KMS-11 (cell line): Measurements from ENCODE around the gene SLC27A1.

Experiments
- H2AFZ ChIP-seq: fragments of 200-600 bp; sonication (generic); 2 replicates; pipeline ENCODE4 v1.6.1; 2016; ENCODE audit warnings: antibody characterized with exemption, mixed run types, low read depth
- H3K27ac ChIP-seq: fragments of 200-600 bp; sonication (generic); 2 replicates; pipeline ENCODE4 v1.6.1; 2016; ENCODE audit warnings: mild to moderate bottlenecking, mixed run types
- H3K27me3 ChIP-seq: fragments of 200-600 bp; sonication (generic); 2 replicates; pipeline ENCODE4 v1.6.1; 2017; ENCODE audit warnings: mild to moderate bottlenecking, low read depth, mixed run types, moderate library complexity; ENCODE audit not compliant: insufficient read depth
- H3K36me3 ChIP-seq: fragments of 200-600 bp; sonication (generic); 2 replicates; pipeline ENCODE4 v1.6.1; 2017; ENCODE audit warnings: mild to moderate bottlenecking, mixed run types; ENCODE audit not compliant: insufficient read depth
- H3K4me1 ChIP-seq: fragments of 200-600 bp; sonication (generic); 2 replicates; pipeline ENCODE4 v1.6.1; 2016; ENCODE audit warnings: mild to moderate bottlenecking, low read depth, mixed run types; ENCODE audit not compliant: poor library complexity, severe bottlenecking
- H3K4me2 ChIP-seq: fragments of 200-600 bp; sonication (generic); 2 replicates; pipeline ENCODE4 v1.7.0; 2016; ENCODE audit warnings: mild to moderate bottlenecking, mixed run types
- H3K4me3 ChIP-seq: fragments of 200-600 bp; sonication (generic); IDR thresholded peaks from 2 replicates; pipeline ENCODE4 v1.6.1; 2017; ENCODE audit warnings: low read depth, low read length, mixed read lengths; ENCODE audit not compliant: insufficient read depth
- H3K79me2 ChIP-seq: fragments of 200-600 bp; sonication (generic); 2 replicates; pipeline ENCODE4 v1.6.1; 2016; ENCODE audit warnings: low read depth, mixed run types; ENCODE audit not compliant: insufficient read depth
- H3K9ac ChIP-seq: fragments of 200-600 bp; sonication (generic); 2 replicates; pipeline ENCODE4 v1.6.1; 2016; ENCODE audit warnings: mild to moderate bottlenecking, mixed run types
- H4K20me1 ChIP-seq: fragments of 200-600 bp; sonication (generic); 2 replicates; pipeline ENCODE4 v1.6.1; 2016; ENCODE audit warnings: mild to moderate bottlenecking, mixed run types; ENCODE audit not compliant: insufficient read depth
- CTCF ChIP-seq: fragments of 200-600 bp; sonication (generic); conservative IDR thresholded peaks from 2 replicates; pipeline ENCODE4 v1.6.1; 2017; ENCODE audit warnings: low read depth, mild to moderate bottlenecking, antibody characterized with exemption, low read length, moderate library complexity, mixed read lengths

Gene SLC27A1

GRCh38 chr19:17429641-17430113, 40.6 kb upstream of the SLC27A1 start:
- H3K9ac ChIP-seq, result no peak overlapping the region
- H3K4me1 ChIP-seq, result peaks cover 7% of the 10 kb centered on the region
- H3K79me2 ChIP-seq, result no peaks in the 10 kb centered on the region
- no peaks in the 10 kb centered on the region for H3K36me3 ChIP-seq
- H3K27ac ChIP-seq, result no peak overlapping the region
- H4K20me1 ChIP-seq, result no peaks in the 10 kb centered on the region
- no peak overlapping the region for H3K4me2 ChIP-seq
- no peak overlapping the region for H2AFZ ChIP-seq
- no peak for TF ChIP-seq CTCF
- H3K27me3 ChIP-seq, result no peaks in the 10 kb centered on the region
- H3K4me3 ChIP-seq, result no peak overlapping the region

GRCh38 chr19:17431417-17431816, 38.9 kb upstream of the SLC27A1 start:
- Histone ChIP-seq H3K27ac (no peak overlapping the region), H3K36me3 (no peaks in the 10 kb centered on the region), H3K4me2 (no peak overlapping the region), H3K79me2 (no peaks in the 10 kb centered on the region), H3K4me1 (peaks cover 7% of the 10 kb centered on the region), H3K4me3 (no peak overlapping the region), H3K9ac (no peak overlapping the region), H2AFZ (no peak overlapping the region), H3K27me3 (peaks cover 5% of the 10 kb centered on the region), H4K20me1 (no peaks in the 10 kb centered on the region)
- no peak for TF ChIP-seq CTCF

- no peak overlapping the region for H3K9ac ChIP-seq
- H4K20me1 ChIP-seq, result no peaks in the 10 kb centered on the region
- no peak overlapping the region for H3K27ac ChIP-seq
- H3K79me2 ChIP-seq, result no peaks in the 10 kb centered on the region
- TF ChIP-seq CTCF, result no peak
- no peak overlapping the region for H3K4me2 ChIP-seq
- H2AFZ ChIP-seq, result no peak overlapping the region
- H3K36me3 ChIP-seq, result no peaks in the 10 kb centered on the region
- H3K27me3 ChIP-seq, result peaks cover 25% of the 10 kb centered on the region
- no peak overlapping the region for H3K4me3 ChIP-seq
- H3K4me1 ChIP-seq, result no peaks in the 10 kb centered on the region
Observed at GRCh38 chr19:17435218-17435617, 35.1 kb upstream of the SLC27A1 start.

GRCh38 chr19:17436094-17436873, 34.0 kb upstream of the SLC27A1 start:
- H2AFZ ChIP-seq, result no peak overlapping the region
- peaks cover 25% of the 10 kb centered on the region for H3K27me3 ChIP-seq
- H3K4me2 ChIP-seq, result no peak overlapping the region
- H3K79me2 ChIP-seq, result no peaks in the 10 kb centered on the region
- no peak overlapping the region for H3K27ac ChIP-seq
- no peaks in the 10 kb centered on the region for H3K36me3 ChIP-seq
- no peak overlapping the region for H3K9ac ChIP-seq
- H3K4me3 ChIP-seq, result no peak overlapping the region
- no peaks in the 10 kb centered on the region for H4K20me1 ChIP-seq
- TF ChIP-seq CTCF, result no peak
- H3K4me1 ChIP-seq, result no peaks in the 10 kb centered on the region
